DMS153 treated with DMSO at 0.1 percent for 48 hours (cell line): Measurements from ENCODE around the gene ADGRV1.

Experiments used
- DNase-seq: peaks from one replicate; lab custom pipeline; 2025; ENCODE audit not compliant: unreplicated experiment; lab: John Stamatoyannopoulos, UW

Gene ADGRV1

DNA sequence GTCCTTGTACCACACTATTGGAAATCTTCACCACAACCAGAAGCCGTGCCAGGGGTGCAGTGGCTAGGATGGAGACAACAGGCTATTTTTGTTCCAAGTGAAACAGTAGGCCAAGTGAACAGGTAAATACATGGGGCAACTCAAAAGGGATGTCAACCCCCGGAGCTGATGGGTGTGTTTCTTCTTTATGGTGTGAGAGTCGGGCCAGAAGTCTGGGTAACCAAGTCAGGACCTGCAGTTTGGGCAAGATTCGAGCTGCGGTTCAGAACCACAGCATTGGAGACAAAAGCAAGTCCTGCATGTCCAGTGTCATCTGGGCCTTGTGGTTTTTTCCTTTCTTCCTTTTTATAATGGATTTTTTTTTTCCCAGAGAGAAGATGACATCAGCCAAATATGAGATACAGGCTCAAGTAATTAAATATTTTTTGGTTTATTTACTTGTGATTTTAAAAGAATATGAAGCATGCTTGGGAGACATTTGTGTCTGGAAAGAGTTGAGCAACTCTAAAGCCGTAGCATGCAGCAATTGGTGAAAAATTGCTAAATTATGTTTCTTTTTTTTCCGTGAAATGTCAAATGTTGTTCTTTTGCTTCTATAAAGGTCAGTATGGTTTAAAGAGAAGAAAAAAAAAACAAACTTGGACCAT, 562.9 kb downstream of the ADGRV1 start:
- DNase-seq = no peak

GRCh38 chr5:91122651-91123050, 564.1 kb downstream of the ADGRV1 start:
- DNase-seq = no peak

- no peak for DNase-seq
Measured at GRCh38 chr5:91123291-91123690, 564.7 kb downstream of the ADGRV1 start.

DNA sequence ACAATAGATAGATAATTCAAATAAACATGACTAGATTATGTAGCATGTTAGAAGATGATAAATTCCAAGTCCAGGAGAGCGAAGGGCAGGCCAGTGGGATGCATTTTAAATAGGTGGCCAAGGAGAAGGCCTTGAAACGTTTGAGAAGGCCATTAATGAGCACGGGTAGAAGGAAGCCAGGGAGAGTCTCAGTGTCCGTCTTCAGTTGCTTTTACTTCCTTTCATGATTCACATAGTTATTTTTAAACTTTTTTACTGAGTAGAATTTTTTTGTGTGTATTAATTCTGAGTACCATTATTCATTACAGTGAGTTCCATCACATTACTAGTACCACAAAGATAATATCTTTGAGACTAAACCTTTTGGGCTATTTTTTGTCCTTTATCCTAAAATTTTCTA, 565.3 kb downstream of the ADGRV1 start:
- no peak for DNase-seq

DNA sequence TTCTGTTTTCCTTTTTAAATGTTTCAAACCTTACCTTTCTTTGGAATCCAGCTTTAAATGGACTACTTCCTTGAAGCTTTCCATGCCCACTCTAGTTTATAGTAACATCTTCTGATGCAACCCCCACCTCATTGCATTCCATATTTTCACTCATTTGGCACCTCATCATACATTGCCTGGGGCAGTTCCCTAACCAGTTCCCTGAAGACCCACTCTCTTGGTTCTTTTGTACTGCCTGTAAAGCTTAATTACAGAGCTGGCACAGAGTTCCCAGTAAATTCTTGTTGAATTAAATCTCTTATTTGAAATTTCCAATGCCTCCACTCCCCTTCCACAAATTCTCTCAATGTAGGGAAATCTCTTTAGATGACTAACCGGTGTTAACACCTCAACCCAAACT, 567.3 kb downstream of the ADGRV1 start:
- no peak for DNase-seq

GRCh38 chr5:91126448-91126847, 567.9 kb downstream of the ADGRV1 start:
- no peak for DNase-seq

DNA sequence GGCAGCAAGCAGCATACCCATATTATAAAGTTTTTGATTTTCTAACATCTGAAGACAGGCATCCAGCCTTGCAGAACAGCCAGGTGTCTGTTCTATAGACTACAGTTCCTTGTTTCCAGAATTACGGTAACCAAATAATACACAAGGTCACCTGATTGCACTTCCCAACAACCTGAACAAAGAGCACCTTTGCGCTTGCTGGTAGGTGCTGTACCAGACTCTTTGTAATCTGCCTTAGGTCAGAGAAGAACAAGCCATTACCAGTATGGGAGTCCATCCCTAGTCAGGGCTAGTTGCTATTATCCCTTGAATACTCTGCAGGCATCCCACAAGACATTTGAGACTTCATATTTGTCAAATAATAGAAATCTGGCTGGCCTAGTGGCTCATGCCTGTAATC, 568.3 kb downstream of the ADGRV1 start:
- DNase-seq = no peak

DNA sequence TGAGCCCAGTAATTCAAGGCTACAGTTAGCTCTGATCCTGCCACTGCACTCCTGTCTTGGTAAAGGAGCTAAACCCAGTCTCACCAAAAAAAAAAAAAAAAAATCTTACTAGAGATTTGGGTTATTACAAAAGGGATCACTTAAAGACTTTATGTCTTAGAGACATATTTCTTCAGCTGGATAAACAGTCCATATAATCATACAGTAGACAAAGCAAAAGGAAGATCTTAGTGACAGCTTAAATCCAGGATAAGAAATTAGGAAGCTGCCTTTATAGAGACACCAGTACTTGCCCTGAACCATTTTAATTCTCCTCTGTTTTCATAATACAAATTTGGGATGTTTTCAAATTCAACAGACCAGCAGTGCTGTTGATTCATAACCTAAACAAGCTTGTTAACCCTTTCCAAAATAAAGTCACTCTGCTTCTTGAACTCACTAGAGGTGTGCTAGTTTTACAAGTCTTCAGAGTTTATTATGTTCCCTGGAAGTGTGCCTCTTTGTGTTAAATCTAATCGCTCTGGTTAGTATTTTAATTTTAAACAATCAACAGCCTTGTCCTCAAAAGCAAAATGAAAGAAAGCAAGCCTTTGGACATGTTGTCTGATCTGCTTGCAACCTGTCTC, 569.0 kb downstream of the ADGRV1 start:
- DNase-seq = no peak

GRCh38 chr5:91128604-91129003, 570.0 kb downstream of the ADGRV1 start:
- no peak for DNase-seq

DNA sequence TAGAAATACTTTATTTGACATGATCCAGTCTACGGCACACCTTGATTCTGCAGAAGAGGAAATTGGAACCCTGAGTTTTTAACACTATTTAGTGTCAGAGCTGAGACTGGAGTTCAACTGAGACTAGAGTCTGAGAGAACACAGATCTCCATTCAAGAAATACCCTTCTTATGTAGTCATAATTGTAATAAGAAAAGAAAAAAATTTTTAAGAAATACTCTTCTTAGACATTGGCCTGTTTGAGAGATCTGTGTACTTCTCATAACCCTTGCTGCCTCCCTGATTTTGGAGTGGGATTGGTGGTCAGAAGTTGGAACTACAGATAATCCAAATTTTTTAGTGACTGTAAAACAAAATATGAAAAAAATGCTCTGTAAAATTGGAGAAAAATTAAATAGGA, 571.2 kb downstream of the ADGRV1 start:
- DNase-seq = no peak

DNA sequence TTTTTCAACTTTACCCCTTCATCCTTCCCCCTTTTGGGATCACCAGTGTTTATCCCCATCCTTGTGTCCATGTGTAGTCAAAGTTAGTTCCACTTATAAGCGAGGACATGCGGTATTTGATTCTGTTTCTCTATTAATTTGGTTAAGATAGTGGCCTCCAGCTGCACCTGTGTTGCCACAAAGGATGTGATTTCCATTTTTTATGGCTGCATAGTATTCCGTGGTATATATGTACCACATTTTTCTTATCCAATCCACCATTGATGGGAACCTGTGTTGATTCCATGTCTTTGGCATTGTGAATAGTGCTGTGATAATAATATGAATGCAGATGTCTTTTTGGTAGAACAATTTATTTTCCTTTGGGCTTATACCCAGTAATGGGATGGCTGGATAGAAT, 572.2 kb downstream of the ADGRV1 start:
- DNase-seq = no peak

DNA sequence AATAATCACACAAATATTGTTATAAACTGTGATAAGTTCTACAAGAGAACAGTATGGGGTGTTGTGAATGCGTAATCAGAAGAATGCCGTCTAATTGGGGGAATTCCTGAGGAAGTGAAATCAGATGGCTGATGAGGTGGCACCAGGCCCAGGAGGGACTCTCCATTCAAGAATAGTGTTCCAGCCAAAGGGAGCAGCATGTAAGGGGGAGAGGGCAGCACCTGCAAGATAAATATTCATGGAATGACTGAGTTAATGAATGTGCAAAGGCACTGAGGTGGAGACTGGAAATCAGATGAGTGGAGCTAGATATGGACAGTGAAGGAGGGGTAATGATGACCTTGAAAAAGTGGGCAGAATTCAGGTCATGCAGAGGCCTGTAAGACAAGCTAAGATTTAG, 574.0 kb downstream of the ADGRV1 start:
- DNase-seq = no peak

DNA sequence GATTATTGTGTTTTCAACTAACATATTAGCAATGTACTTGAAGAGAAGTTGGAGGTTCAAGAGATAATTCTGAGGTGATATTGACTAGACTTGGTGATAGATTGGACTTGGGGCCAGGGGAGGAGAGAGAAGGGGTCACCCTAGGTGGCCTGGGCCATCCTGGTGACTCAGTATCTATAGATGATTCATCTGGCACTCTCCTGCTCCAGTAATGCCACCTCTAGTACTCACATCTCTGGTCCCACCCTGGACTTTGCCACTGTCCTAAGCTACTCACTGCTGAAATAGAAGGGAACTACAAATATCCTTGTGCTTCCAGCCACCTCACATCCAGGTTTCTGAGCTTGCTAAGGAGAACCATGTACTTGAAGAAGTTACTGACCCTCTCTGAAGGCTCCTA, 574.6 kb downstream of the ADGRV1 start:
- DNase-seq = no peak

DNA sequence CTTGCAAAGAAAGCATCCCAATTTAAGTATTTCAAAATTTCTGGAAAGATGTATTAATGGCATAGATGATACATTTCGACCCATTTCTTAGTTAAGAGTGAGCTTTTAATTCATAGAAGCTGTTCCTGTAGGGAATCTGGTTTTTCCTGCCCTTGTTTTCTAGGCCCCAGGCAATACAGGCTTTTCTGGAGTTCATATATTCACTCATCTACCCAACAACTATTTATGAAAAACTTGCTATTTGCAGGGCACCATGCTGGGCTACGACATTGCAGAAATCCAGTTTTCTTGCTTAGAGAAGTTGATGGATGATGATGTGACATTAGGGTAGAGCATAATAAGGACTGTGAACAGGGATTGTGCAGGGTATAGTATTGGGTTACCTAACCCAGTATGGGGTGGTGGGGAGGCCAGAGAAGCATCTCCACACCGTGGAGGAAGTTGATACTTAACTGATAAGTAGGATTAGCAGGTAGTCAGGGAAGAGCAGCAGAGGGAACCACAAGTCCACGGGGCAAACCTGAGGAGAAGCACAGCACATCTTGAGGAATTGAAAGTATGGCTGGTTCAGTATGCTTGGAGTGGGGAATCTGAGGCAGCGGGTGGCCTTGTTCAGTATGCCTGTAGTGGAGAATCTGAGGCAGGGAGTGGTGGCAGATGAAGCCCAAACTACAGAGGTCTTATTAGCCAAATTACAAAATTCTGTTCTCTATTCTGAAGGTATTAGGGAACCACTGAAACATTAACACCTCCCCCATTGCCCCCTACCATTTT, 577.1 kb downstream of the ADGRV1 start:
- DNase-seq = no peak

DNA sequence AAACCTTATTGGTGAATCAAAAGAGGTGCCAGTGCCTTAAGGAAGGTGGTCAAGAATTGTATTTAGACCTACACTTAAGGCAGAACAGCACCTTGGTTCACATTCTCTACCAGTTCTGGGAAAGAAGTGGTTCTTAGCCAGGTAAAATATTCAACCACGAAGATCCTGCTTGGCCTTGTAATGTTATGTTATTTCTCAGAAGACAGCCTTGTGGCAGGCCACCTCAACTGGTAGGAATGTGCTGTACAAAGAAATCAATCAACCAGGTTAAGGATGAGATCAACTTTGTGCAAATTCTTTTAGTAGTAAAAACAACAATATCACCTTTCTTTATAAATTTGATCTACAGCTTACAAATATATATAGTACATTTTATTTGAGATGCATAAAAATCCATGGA, 577.7 kb downstream of the ADGRV1 start:
- no peak for DNase-seq

DNA sequence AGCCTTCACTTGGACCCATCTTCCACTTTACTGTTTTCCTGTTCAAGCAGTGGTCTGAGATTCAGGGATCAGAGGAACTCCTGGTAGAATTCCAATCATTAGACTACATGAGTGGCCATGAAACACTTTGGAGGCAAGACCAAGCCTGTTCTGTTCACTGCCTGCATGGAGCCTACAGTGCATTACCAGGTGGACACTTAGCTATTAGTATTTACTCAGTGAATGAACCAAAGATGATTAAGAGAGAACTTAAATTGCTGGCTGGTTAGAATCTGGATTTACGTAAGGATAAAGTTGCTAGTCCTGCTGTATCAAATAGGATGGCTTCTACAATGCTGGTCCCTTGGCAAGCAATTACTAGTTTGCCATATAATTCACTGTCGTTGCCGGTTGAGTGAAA, 579.0 kb downstream of the ADGRV1 start:
- no peak for DNase-seq

- DNase-seq = no peak
Measured at GRCh38 chr5:91139572-91140200, 581.1 kb downstream of the ADGRV1 start.

- no peak for DNase-seq
Measured at GRCh38 chr5:91140657-91141056, 582.1 kb downstream of the ADGRV1 start.

DNA sequence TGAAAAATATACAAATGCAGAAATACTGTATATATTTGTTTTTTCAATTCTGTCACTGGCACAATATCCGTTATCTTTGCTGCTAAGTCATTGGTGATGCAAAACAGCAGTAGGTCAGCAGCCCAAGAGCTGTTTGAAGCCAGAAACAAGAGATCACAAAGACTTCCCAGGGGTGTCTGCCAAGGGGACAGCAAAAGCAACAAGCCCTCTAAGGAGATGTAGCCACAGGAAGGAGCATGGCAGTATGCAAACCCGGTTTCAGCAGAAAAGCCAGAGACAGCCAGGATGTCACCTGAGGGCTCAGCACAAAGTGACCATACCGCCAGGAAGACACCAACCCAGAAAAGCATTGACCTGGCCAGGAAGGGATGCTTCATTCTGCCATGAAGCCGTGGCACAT, 583.0 kb downstream of the ADGRV1 start:
- DNase-seq = no peak

DNA sequence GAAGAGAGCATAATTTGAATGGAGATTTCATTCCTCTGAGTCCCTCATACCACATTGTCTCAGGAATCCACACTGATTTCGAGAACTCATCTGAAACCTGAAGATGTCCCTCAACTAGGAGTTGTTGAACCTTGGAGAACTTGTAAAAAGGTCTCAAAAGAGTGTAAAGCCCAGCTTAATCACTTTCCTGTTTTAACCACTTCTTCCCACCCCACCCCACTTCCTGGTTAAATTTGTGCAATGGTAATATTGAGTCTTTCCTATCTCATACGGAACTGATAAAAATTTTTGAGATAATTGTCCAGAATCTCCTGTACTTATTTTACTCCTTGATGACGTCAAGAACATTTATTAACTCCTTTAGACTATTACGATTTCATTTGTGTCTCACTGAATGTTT, 583.8 kb downstream of the ADGRV1 start:
- no peak for DNase-seq

GRCh38 chr5:91142819-91143218, 584.2 kb downstream of the ADGRV1 start:
- DNase-seq = no peak

DNA sequence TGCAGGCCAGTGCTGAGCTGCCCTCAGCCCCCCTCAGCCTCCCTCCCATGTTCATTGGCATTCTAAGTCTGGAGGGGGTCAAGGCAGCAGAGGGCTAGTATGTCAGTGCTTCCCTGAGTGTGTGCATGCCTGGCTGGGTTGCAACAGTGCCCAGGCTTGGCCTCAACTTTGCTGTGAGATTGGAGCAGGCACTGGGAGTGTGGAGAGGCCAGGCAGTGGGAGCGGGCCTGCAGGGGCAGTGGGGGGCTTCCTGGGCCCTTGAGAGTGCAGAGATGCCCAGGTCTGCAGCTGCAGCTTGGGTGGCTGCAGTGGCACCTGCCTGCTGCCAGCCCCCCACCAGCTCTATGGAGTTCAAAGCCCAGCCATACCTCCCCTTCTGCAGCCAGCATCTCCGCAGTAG, 585.2 kb downstream of the ADGRV1 start:
- no peak for DNase-seq
